Endodermal cell (in vitro differentiated cells): ENCODE results near the gene CHRM2. TPM values are rescaled to one million over a fixed set of nuclear protein-coding genes. Genes with fewer than 3 reads are reported as not detected.

ENCODE experiments used
- DNase-seq: peaks from one replicate; pipeline ENCODE4 v3.0.0-alpha.2; 2017
- H3K27ac ChIP-seq: 2 replicates; pipeline ENCODE4 v1.5.1; 2013; ENCODE audit warnings: mild to moderate bottlenecking, low read depth, low read length, moderate library complexity
- H3K27me3 ChIP-seq: 2 replicates; pipeline ENCODE4 v1.6.1; 2013; ENCODE audit warnings: mild to moderate bottlenecking, low read length, moderate library complexity; ENCODE audit not compliant: insufficient read depth, control insufficient read depth, poor library complexity, severe bottlenecking
- H3K36me3 ChIP-seq: 2 replicates; pipeline ENCODE4 v1.7.0; 2013; ENCODE audit warnings: mild to moderate bottlenecking, low read length, moderate library complexity; ENCODE audit not compliant: control insufficient read depth, insufficient read depth
- H3K4me1 ChIP-seq: one replicate; pipeline ENCODE4 v1.7.0; 2013; ENCODE audit warnings: low read length; ENCODE audit not compliant: control insufficient read depth, insufficient read depth
- H3K4me3 ChIP-seq: 2 replicates; pipeline ENCODE4 v1.5.1; 2013; ENCODE audit warnings: mild to moderate bottlenecking, low read length, moderate library complexity
- H3K9ac ChIP-seq: 2 replicates; pipeline ENCODE4 v1.6.1; 2013; ENCODE audit warnings: mild to moderate bottlenecking, low read length, moderate library complexity; ENCODE audit not compliant: poor library complexity, severe bottlenecking; ENCODE audit errors: extremely low read depth
- H3K9me3 ChIP-seq: 2 replicates; pipeline ENCODE4 v1.6.1; 2013; ENCODE audit warnings: mild to moderate bottlenecking, low read length, moderate library complexity; ENCODE audit not compliant: control insufficient read depth
- H3K27ac Mint-ChIP-seq: 2 replicates; pipeline ENCODE4 v1.8.0; 2020; ENCODE audit warnings: mixed read lengths
- H3K27me3 Mint-ChIP-seq: 2 replicates; pipeline ENCODE4 v1.8.0; 2021; ENCODE audit warnings: mild to moderate bottlenecking, mixed read lengths; ENCODE audit not compliant: insufficient read depth
- H3K36me3 Mint-ChIP-seq: 2 replicates; pipeline ENCODE4 v1.8.0; 2020; ENCODE audit warnings: low read depth, mixed read lengths
- H3K4me1 Mint-ChIP-seq: 2 replicates; pipeline ENCODE4 v1.8.0; 2020; ENCODE audit warnings: mixed read lengths
- H3K4me3 Mint-ChIP-seq: 2 replicates; pipeline ENCODE4 v1.8.0; 2020; ENCODE audit warnings: mild to moderate bottlenecking, moderate library complexity, mixed read lengths
- H3K9me3 Mint-ChIP-seq: 2 replicates; pipeline ENCODE4 v1.8.0; 2020; ENCODE audit warnings: mild to moderate bottlenecking, mixed read lengths
- WGBS, 2 experiments: methylation state at CpG; one replicate each; pipeline versions ENCODE4 v1.1.5 to v1.1.7; 2013; ENCODE audit warnings: missing lambda C conversion rate in 2 of 2, mixed read lengths in 1 of 2; ENCODE audit not compliant: insufficient coverage in 1 of 2, insufficient read length in 1 of 2; 5-methylcytosine and 5-hydroxymethylcytosine counted together
- total RNA-seq, 2 donors: library from RNA; stranded (reverse); fragmentation: NEBNext Ultra II Directional in 1 of 2; extraction: Animal tissue kit (Norgen Biotek cat#: 25700) in 1 of 2; gene quantifications; 2 replicates in 1 of 2; 3 replicates in 1 of 2; pipeline ENCODE4 v1.2.1, GENCODE V29; 2021
- TF ChIP-seq, protein P1 (sequence below): fragments of 200-600 bp; sonication (generic); conservative IDR thresholded peaks from 2 replicates; pipeline ENCODE4 v1.5.0; 2021; ENCODE audit warnings: antibody characterized with exemption, mild to moderate bottlenecking

Gene CHRM2
- total RNA-seq, 2 donors from 2014 or later, result not detected

GRCh38 chr7:136859803-136860202 lies 8.6 kb upstream of the CHRM2 start:
- Histone ChIP-seq H3K4me3 (no peak overlapping the region), H3K36me3 (no peaks in the 10 kb centered on the region), H3K27me3 (peaks cover 36% of the 10 kb centered on the region), H3K4me1 (no peaks in the 10 kb centered on the region), H3K27ac (no peak overlapping the region), H3K9ac (no peak overlapping the region), H3K9me3 (no peaks in the 10 kb centered on the region)
- Mint-ChIP-seq H3K27me3 (peaks cover 30% of the 10 kb centered on the region), H3K9me3 (no peaks in the 10 kb centered on the region), H3K36me3 (no peaks in the 10 kb centered on the region), H3K27ac (no peak overlapping the region), H3K4me3 (no peak overlapping the region), H3K4me1 (no peaks in the 10 kb centered on the region)
- 100% methylated on average over 1 of the region's 1 CpG; no CpG with 5 or more reads in 1 of the 2 experiments for WGBS, 2 experiments
- TF ChIP-seq, protein P1, sequence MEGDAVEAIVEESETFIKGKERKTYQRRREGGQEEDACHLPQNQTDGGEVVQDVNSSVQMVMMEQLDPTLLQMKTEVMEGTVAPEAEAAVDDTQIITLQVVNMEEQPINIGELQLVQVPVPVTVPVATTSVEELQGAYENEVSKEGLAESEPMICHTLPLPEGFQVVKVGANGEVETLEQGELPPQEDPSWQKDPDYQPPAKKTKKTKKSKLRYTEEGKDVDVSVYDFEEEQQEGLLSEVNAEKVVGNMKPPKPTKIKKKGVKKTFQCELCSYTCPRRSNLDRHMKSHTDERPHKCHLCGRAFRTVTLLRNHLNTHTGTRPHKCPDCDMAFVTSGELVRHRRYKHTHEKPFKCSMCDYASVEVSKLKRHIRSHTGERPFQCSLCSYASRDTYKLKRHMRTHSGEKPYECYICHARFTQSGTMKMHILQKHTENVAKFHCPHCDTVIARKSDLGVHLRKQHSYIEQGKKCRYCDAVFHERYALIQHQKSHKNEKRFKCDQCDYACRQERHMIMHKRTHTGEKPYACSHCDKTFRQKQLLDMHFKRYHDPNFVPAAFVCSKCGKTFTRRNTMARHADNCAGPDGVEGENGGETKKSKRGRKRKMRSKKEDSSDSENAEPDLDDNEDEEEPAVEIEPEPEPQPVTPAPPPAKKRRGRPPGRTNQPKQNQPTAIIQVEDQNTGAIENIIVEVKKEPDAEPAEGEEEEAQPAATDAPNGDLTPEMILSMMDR, result no peak
- no peak for DNase-seq

GRCh38 chr7:136865236-136865635 lies 3.2 kb upstream of the CHRM2 start:
- Histone ChIP-seq H3K36me3 (no peaks in the 10 kb centered on the region), H3K9ac (no peak overlapping the region), H3K4me1 (peaks cover 4% of the 10 kb centered on the region), H3K4me3 (no peak overlapping the region), H3K27ac (no peak overlapping the region), H3K27me3 (peaks cover 84% of the 10 kb centered on the region), H3K9me3 (no peaks in the 10 kb centered on the region)
- Mint-ChIP-seq H3K4me3 (no peak overlapping the region), H3K27me3 (peaks cover 64% of the 10 kb centered on the region), H3K27ac (no peak overlapping the region), H3K9me3 (no peaks in the 10 kb centered on the region), H3K4me1 (peaks cover 11% of the 10 kb centered on the region), H3K36me3 (no peaks in the 10 kb centered on the region)
- WGBS, 2 experiments, result 89 to 93% methylated on average over 10 of the region's 10 CpGs
- TF ChIP-seq, protein P1, result no peak
- no peak for DNase-seq

- TF ChIP-seq, protein P1, result no peak
- Mint-ChIP-seq H3K36me3 (no peaks in the 10 kb centered on the region), H3K27ac (no peak overlapping the region), H3K4me3 (no peak overlapping the region), H3K4me1 (peaks cover 16% of the 10 kb centered on the region), H3K27me3 (peaks cover 67% of the 10 kb centered on the region), H3K9me3 (no peaks in the 10 kb centered on the region)
- Histone ChIP-seq H3K4me1 (peaks cover 7% of the 10 kb centered on the region), H3K4me3 (no peak overlapping the region), H3K27me3 (peaks cover 89% of the 10 kb centered on the region), H3K27ac (no peak overlapping the region), H3K9ac (no peak overlapping the region), H3K36me3 (no peaks in the 10 kb centered on the region), H3K9me3 (no peaks in the 10 kb centered on the region)
- no peak for DNase-seq
- 89% methylated on average over 2 of the region's 2 CpGs; no CpG with 5 or more reads in 1 of the 2 experiments for WGBS, 2 experiments
These were observed 2.7 kb upstream of the CHRM2 start for GRCh38 chr7:136865777-136866176.
